Smooth muscle cell (in vitro differentiated cells): ENCODE results near the gene REC114. TPM values are rescaled to one million over a fixed set of nuclear protein-coding genes. Genes with fewer than 3 reads are reported as not detected.

ENCODE experiments used
- DNase-seq: peaks from one replicate; lab custom pipeline; 2025; ENCODE audit not compliant: unreplicated experiment; lab: John Stamatoyannopoulos, UW
- H2AFZ ChIP-seq: fragments of 200-600 bp; sonication (generic); 2 replicates; pipeline ENCODE4 v1.6.0; 2016; ENCODE audit warnings: antibody characterized with exemption, low read depth, mild to moderate bottlenecking
- H3F3A ChIP-seq: fragments of 200-600 bp; sonication (generic); 2 replicates; pipeline ENCODE4 v1.6.0; 2017; ENCODE audit warnings: antibody characterized with exemption, low read depth
- H3K27ac ChIP-seq: fragments of 200-600 bp; sonication (generic); 2 replicates; pipeline ENCODE4 v1.5.1; 2016; ENCODE audit warnings: low read depth, mild to moderate bottlenecking
- H3K27me3 ChIP-seq: fragments of 200-600 bp; sonication (generic); 2 replicates; pipeline ENCODE4 v1.6.1; 2016; ENCODE audit warnings: low read depth, mild to moderate bottlenecking
- H3K36me3 ChIP-seq: fragments of 200-600 bp; sonication (generic); 2 replicates; pipeline ENCODE4 v1.5.1; 2016; ENCODE audit warnings: low read depth
- H3K4me1 ChIP-seq: fragments of 200-600 bp; sonication (generic); 2 replicates; pipeline ENCODE4 v1.5.1; 2016; ENCODE audit warnings: low read depth
- H3K4me2 ChIP-seq: fragments of 200-600 bp; sonication (generic); 2 replicates; pipeline ENCODE4 v1.6.0; 2016; ENCODE audit warnings: mild to moderate bottlenecking
- H3K4me3 ChIP-seq: fragments of 200-600 bp; sonication (generic); 2 replicates; pipeline ENCODE4 v1.5.1; 2016; ENCODE audit warnings: mild to moderate bottlenecking
- H3K79me2 ChIP-seq: fragments of 200-600 bp; sonication (generic); 2 replicates; pipeline ENCODE4 v1.6.0; 2016; ENCODE audit warnings: low read depth, mild to moderate bottlenecking
- H3K9ac ChIP-seq: fragments of 200-600 bp; sonication (generic); 2 replicates; pipeline ENCODE4 v1.6.0; 2016; ENCODE audit warnings: low read depth
- H3K9me3 ChIP-seq: fragments of 200-600 bp; sonication (generic); replicated peaks from 2 replicates; pipeline ENCODE4 v1.5.1; 2016; ENCODE audit warnings: low read depth
- H4K20me1 ChIP-seq: fragments of 200-600 bp; sonication (generic); 2 replicates; pipeline ENCODE4 v1.6.0; 2016; ENCODE audit warnings: low read depth
- WGBS: methylation state at CpG from one replicate; pipeline ENCODE4 v1.1.7; 2016; ENCODE audit warnings: low lambda C conversion rate; 5-methylcytosine and 5-hydroxymethylcytosine counted together
- polyA plus RNA-seq: library from polyadenylated mRNA; unstranded; fragments of >200 nt; fragmentation: Nextera tagmentation; extraction: Ambion mirVana; gene quantifications from 2 replicates; pipeline ENCODE4 v1.2.1, GENCODE V29; 2016
- total RNA-seq: library from RNA; depleted of rRNA; stranded (reverse); fragments of >200 nt; gene quantifications from 2 replicates; pipeline ENCODE4 v1.2.3, GENCODE V29; 2014
- TF ChIP-seq, protein P1 (sequence below): fragments of 200-600 bp; sonication (generic); IDR thresholded peaks from 2 replicates; pipeline ENCODE4 v1.5.1; 2017; ENCODE audit warnings: borderline replicate concordance, mild to moderate bottlenecking, antibody characterized with exemption; ENCODE audit not compliant: insufficient read depth, poor library complexity, severe bottlenecking

The REC114 gene
- total and polyA plus RNA-seq, 2 experiments from 2014 or later = not detected

- peaks cover 29% of the 10 kb centered on the region for H3K36me3 ChIP-seq
- no peak overlapping the region for H2AFZ ChIP-seq
- H3F3A ChIP-seq = peaks cover 14% of the 10 kb centered on the region
- no peak overlapping the region for H3K4me3 ChIP-seq
- no peaks in the 10 kb centered on the region for H3K27me3 ChIP-seq
- no peaks in the 10 kb centered on the region for H3K4me1 ChIP-seq
- H3K27ac ChIP-seq = no peak overlapping the region
- H3K79me2 ChIP-seq = no peaks in the 10 kb centered on the region
- DNase-seq = no peak
- WGBS = 52% methylated on average over 6 of the region's 6 CpGs
- H3K9ac ChIP-seq = no peak overlapping the region
- no peak overlapping the region for H3K4me2 ChIP-seq
- no peaks in the 10 kb centered on the region for H3K9me3 ChIP-seq
- TF ChIP-seq, protein P1, sequence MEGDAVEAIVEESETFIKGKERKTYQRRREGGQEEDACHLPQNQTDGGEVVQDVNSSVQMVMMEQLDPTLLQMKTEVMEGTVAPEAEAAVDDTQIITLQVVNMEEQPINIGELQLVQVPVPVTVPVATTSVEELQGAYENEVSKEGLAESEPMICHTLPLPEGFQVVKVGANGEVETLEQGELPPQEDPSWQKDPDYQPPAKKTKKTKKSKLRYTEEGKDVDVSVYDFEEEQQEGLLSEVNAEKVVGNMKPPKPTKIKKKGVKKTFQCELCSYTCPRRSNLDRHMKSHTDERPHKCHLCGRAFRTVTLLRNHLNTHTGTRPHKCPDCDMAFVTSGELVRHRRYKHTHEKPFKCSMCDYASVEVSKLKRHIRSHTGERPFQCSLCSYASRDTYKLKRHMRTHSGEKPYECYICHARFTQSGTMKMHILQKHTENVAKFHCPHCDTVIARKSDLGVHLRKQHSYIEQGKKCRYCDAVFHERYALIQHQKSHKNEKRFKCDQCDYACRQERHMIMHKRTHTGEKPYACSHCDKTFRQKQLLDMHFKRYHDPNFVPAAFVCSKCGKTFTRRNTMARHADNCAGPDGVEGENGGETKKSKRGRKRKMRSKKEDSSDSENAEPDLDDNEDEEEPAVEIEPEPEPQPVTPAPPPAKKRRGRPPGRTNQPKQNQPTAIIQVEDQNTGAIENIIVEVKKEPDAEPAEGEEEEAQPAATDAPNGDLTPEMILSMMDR = no peak
- peaks cover 75% of the 10 kb centered on the region for H4K20me1 ChIP-seq
These were observed 121.3 kb downstream of the REC114 start for GRCh38 chr15:73564255-73564654.

GRCh38 chr15:73567020-73567419 is 124.1 kb downstream of the REC114 start:
- Histone ChIP-seq H3K4me2 (no peak overlapping the region), H2AFZ (no peak overlapping the region), H3K27me3 (no peaks in the 10 kb centered on the region), H3K4me1 (no peaks in the 10 kb centered on the region), H3K79me2 (no peaks in the 10 kb centered on the region), H3K36me3 (peaks cover 27% of the 10 kb centered on the region), H3K9me3 (no peaks in the 10 kb centered on the region), H3F3A (peaks cover 14% of the 10 kb centered on the region), H4K20me1 (peaks cover 93% of the 10 kb centered on the region), H3K9ac (no peak overlapping the region), H3K27ac (no peak overlapping the region), H3K4me3 (no peak overlapping the region)
- 93% methylated on average over 1 of the region's 1 CpG for WGBS
- TF ChIP-seq, protein P1 = no peak
- no peak for DNase-seq

GRCh38 chr15:73568564-73569280 is 125.8 kb downstream of the REC114 start:
- Histone ChIP-seq H2AFZ (no peak overlapping the region), H3K9ac (no peak overlapping the region), H3K27ac (no peak overlapping the region), H3K36me3 (peaks cover 22% of the 10 kb centered on the region), H3F3A (peaks cover 9% of the 10 kb centered on the region), H3K4me2 (no peak overlapping the region), H3K9me3 (no peaks in the 10 kb centered on the region), H3K27me3 (no peaks in the 10 kb centered on the region), H3K4me1 (no peaks in the 10 kb centered on the region), H3K79me2 (no peaks in the 10 kb centered on the region), H3K4me3 (no peak overlapping the region), H4K20me1 (peaks cover 96% of the 10 kb centered on the region)
- 94% methylated on average over 7 of the region's 7 CpGs for WGBS
- TF ChIP-seq, protein P1 = no peak
- DNase-seq = no peak

DNA sequence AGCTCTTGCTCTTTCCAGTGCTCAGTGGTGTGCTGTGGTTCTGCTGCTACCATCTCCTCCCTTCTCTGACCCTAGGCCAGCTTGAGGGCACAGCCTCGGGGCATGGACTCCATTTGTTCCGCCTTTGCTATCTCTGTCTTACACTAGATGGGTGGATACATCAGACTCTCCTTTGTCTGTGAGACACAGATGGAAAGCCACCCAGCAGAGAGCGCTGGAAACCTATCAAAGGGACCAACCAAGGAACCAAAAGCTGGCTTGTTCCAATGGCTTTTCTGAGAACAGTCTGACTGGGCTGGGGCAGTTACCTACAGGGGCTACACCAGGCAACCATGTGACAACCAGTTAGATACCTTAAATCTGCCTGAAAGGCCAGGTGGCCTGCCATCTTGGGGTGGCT is 126.4 kb downstream of the REC114 start:
- peaks cover 3% of the 10 kb centered on the region for H3F3A ChIP-seq
- peaks cover 22% of the 10 kb centered on the region for H3K36me3 ChIP-seq
- TF ChIP-seq, protein P1 = no peak
- no peak for DNase-seq
- H3K4me2 ChIP-seq = no peak overlapping the region
- H3K9ac ChIP-seq = no peak overlapping the region
- H3K4me3 ChIP-seq = no peak overlapping the region
- H3K27me3 ChIP-seq = no peaks in the 10 kb centered on the region
- H3K27ac ChIP-seq = no peak overlapping the region
- H2AFZ ChIP-seq = no peak overlapping the region
- H4K20me1 ChIP-seq = peaks cover 96% of the 10 kb centered on the region
- no peaks in the 10 kb centered on the region for H3K4me1 ChIP-seq
- H3K9me3 ChIP-seq = no peaks in the 10 kb centered on the region
- peaks cover 5% of the 10 kb centered on the region for H3K79me2 ChIP-seq
- WGBS = 95% methylated on average over 3 of the region's 3 CpGs
